Ascending aorta (tissue), 2 donors: ENCODE measurements around the gene STIM2. TPM values are rescaled to one million over a fixed set of nuclear protein-coding genes. Genes with fewer than 3 reads are reported as not detected.

Experiments used
- DNase-seq, 2 donors: peaks; one replicate each; pipeline ENCODE4 v3.0.0-alpha.2; 2019; ENCODE audit warnings: low spot score in 2 of 2
- H3K27ac ChIP-seq, 2 donors: fragments of 200-600 bp; sonication (generic); one replicate each; pipeline ENCODE4 v1.5.1; 2016 to 2017; ENCODE audit warnings: mild to moderate bottlenecking in 1 of 2
- H3K27me3 ChIP-seq: fragments of 200-600 bp; sonication (generic); one replicate; pipeline ENCODE4 v1.5.1; 2017
- H3K36me3 ChIP-seq, 2 donors: fragments of 200-600 bp; sonication (generic); one replicate each; pipeline ENCODE4 v1.5.1; 2016
- H3K4me1 ChIP-seq, 2 donors: fragments of 200-600 bp; sonication (generic); one replicate each; pipeline ENCODE4 v1.5.1; 2016 to 2017; ENCODE audit warnings: mild to moderate bottlenecking in 1 of 2
- H3K4me3 ChIP-seq, 2 donors: fragments of 200-600 bp; sonication (generic); one replicate each; pipeline ENCODE4 v1.5.1; 2016 to 2017; ENCODE audit warnings: mild to moderate bottlenecking in 1 of 2
- H3K9me3 ChIP-seq, 2 donors: fragments of 200-600 bp; sonication (generic); one replicate each; pipeline ENCODE4 v1.5.1; 2016
- CTCF ChIP-seq, 3 experiments: fragments of 200-600 bp in 2 of 3; fragments of 450-650 bp in 1 of 3; sonication (generic) in 2 of 3; IDR thresholded peaks; one replicate each; pipeline ENCODE4 v1.5.1; 2016 to 2019; ENCODE audit warnings: antibody characterized with exemption in 3 of 3, mild to moderate bottlenecking in 1 of 3, moderate library complexity in 1 of 3
- intact Hi-C: fragments of 100-400 bp; cut with DNase I; formaldehyde crosslinking; loops from one replicate; pipeline ENCODE4 v1.15.1; 2023
- total RNA-seq: library from RNA; depleted of rRNA; stranded (reverse); fragments of >200 nt; gene quantifications from one replicate; pipeline ENCODE4 v1.1.0, GENCODE V29; 2016

Gene STIM2
- total RNA-seq, 1 donor from 2014 or later: 17.2 TPM

- H3K4me3 ChIP-seq: no peak overlapping the region
- no peak for TF ChIP-seq CTCF (IDR thresholded peaks at IDR 0.05)
- no peak for DNase-seq
- intact Hi-C loops: no loop called here
- no peaks in the 10 kb centered on the region for H3K27me3 ChIP-seq
- no peaks in the 10 kb centered on the region for H3K9me3 ChIP-seq
- H3K36me3 ChIP-seq: no peaks in the 10 kb centered on the region
- no peaks in the 10 kb centered on the region for H3K4me1 ChIP-seq
- no peak overlapping the region for H3K27ac ChIP-seq
These were observed 41.6 kb upstream of the STIM2 start for GRCh38 chr4:26819026-26819425.

GRCh38 chr4:26819478-26820095 lies 41.1 kb upstream of the STIM2 start:
- intact Hi-C loops: no loop called here
- Histone ChIP-seq H3K27ac (no peak overlapping the region), H3K9me3 (no peaks in the 10 kb centered on the region), H3K27me3 (no peaks in the 10 kb centered on the region), H3K36me3 (no peaks in the 10 kb centered on the region), H3K4me3 (no peak overlapping the region), H3K4me1 (no peaks in the 10 kb centered on the region)
- no peak for DNase-seq
- no peak for TF ChIP-seq CTCF (IDR thresholded peaks at IDR 0.05)

- no peak for TF ChIP-seq CTCF (IDR thresholded peaks at IDR 0.05)
- Histone ChIP-seq H3K9me3 (no peaks in the 10 kb centered on the region), H3K4me1 (no peaks in the 10 kb centered on the region), H3K27me3 (no peaks in the 10 kb centered on the region), H3K36me3 (no peaks in the 10 kb centered on the region), H3K4me3 (no peak overlapping the region), H3K27ac (no peak overlapping the region)
- no peak for DNase-seq
- intact Hi-C loops: no loop called here
These were observed 40.3 kb upstream of the STIM2 start for GRCh38 chr4:26820346-26820745.

GRCh38 chr4:26821031-26821430 lies 39.6 kb upstream of the STIM2 start:
- Histone ChIP-seq H3K27ac (no peak overlapping the region), H3K4me1 (no peaks in the 10 kb centered on the region), H3K4me3 (no peak overlapping the region), H3K27me3 (no peaks in the 10 kb centered on the region), H3K36me3 (no peaks in the 10 kb centered on the region), H3K9me3 (no peaks in the 10 kb centered on the region)
- DNase-seq: no peak
- no peak for TF ChIP-seq CTCF (IDR thresholded peaks at IDR 0.05)
- intact Hi-C loops: no loop called here

GRCh38 chr4:26821677-26822503 lies 38.8 kb upstream of the STIM2 start:
- Histone ChIP-seq H3K4me3 (no peak overlapping the region), H3K27ac (no peak overlapping the region), H3K36me3 (no peaks in the 10 kb centered on the region), H3K27me3 (no peaks in the 10 kb centered on the region), H3K9me3 (no peaks in the 10 kb centered on the region), H3K4me1 (no peaks in the 10 kb centered on the region)
- intact Hi-C loops: no loop called here
- no peak for TF ChIP-seq CTCF (IDR thresholded peaks at IDR 0.05)
- no peak for DNase-seq
